Endothelial cell of umbilical vein (primary cell): ENCODE measurements around the gene DHX34. TPM values are rescaled to one million over a fixed set of nuclear protein-coding genes. Genes with fewer than 3 reads are reported as not detected.

Experiments
- BruUV-seq: library from RNA; stranded (reverse); fragments of 400-500 nt; replicated peaks from 2 replicates; lab custom pipeline; 2021; lab: Mats Ljungman, UMichigan
- CTCF ChIA-PET: fragments of 300-600, 350-600 bp; sonication (Branson Sonifier 250); formaldehyde crosslinking; loops from one replicate; lab custom pipeline; 2021; ENCODE audit warnings: antibody characterized with exemption, inconsistent platforms; lab: Charles Lee
- POLR2A ChIA-PET: fragments of 300-600, 350-600 bp; sonication (Branson Sonifier 250); formaldehyde crosslinking; loops from one replicate; lab custom pipeline; 2021; ENCODE audit warnings: antibody characterized with exemption, inconsistent platforms; lab: Charles Lee
- DNase-seq: peaks from one replicate; pipeline ENCODE4 v3.0.0-alpha.2; 2011; ENCODE audit warnings: low read depth, low spot score
- FAIRE-seq: peaks from 2 replicates; lab custom pipeline; 2011; peaks lifted over from hg19 to GRCh38; lab: Jason Lieb, UNC
- H2AFZ ChIP-seq: 2 replicates; pipeline ENCODE4 v1.6.0; 2012; ENCODE audit warnings: low read depth, low read length, control low read depth, inconsistent platforms
- H3K27ac ChIP-seq: 2 replicates; pipeline ENCODE4 v1.5.1; 2011; ENCODE audit warnings: low read depth, mild to moderate bottlenecking, control low read depth, low read length, moderate library complexity; ENCODE audit not compliant: insufficient read depth
- H3K27me3 ChIP-seq, 2 experiments: 2 replicates each; pipeline versions ENCODE4 v1.6.0 to v1.6.1; 2011; ENCODE audit warnings: low read length in 2 of 2, mixed read lengths in 1 of 2; ENCODE audit not compliant: control insufficient read depth in 2 of 2, insufficient read depth in 2 of 2
- H3K36me3 ChIP-seq, 2 experiments: 2 replicates in 1 of 2; 3 replicates in 1 of 2; pipeline ENCODE4 v1.5.1; 2011; ENCODE audit warnings: low read length in 2 of 2, mild to moderate bottlenecking in 1 of 2, moderate library complexity in 1 of 2; ENCODE audit not compliant: control insufficient read depth in 2 of 2, insufficient read depth in 2 of 2; ENCODE audit errors: extremely low read depth in 1 of 2
- H3K4me1 ChIP-seq: 3 replicates; pipeline ENCODE4 v1.5.1; 2011; ENCODE audit warnings: mild to moderate bottlenecking, low read length; ENCODE audit not compliant: control insufficient read depth, insufficient read depth; ENCODE audit errors: extremely low read depth
- H3K4me2 ChIP-seq: 2 replicates; pipeline ENCODE4 v1.6.1; 2011; ENCODE audit warnings: low read length, control low read depth, mixed read lengths; ENCODE audit not compliant: insufficient read depth
- H3K4me3 ChIP-seq, 3 experiments: fragments of 200-600 bp in 1 of 3; sonication (generic), shearing (Covaris generic) in 1 of 3; replicated peaks in 1 of 3; 2 replicates each; pipeline ENCODE4 v1.5.1; 2011 to 2016; ENCODE audit warnings: control low read depth in 3 of 3, low read length in 3 of 3, mild to moderate bottlenecking in 2 of 3, inconsistent platforms in 1 of 3, low read depth in 1 of 3, moderate library complexity in 1 of 3; ENCODE audit not compliant: insufficient read depth in 1 of 3
- H3K79me2 ChIP-seq: 2 replicates; pipeline ENCODE4 v1.6.0; 2012; ENCODE audit warnings: low read length, inconsistent platforms; ENCODE audit not compliant: control insufficient read depth, insufficient read depth
- H3K9ac ChIP-seq: replicated peaks from 2 replicates; pipeline ENCODE3; 2011; ENCODE audit warnings: low read length, control low read depth; ENCODE audit not compliant: insufficient read depth; ENCODE audit errors: extremely low read depth
- H3K9me1 ChIP-seq: replicated peaks from 3 replicates; pipeline ENCODE4 v1.6.0; 2011; ENCODE audit warnings: mild to moderate bottlenecking, low read length; ENCODE audit not compliant: control insufficient read depth, insufficient read depth; ENCODE audit errors: extremely low read depth
- H3K9me3 ChIP-seq: replicated peaks from 2 replicates; pipeline ENCODE4 v1.5.1; 2012; ENCODE audit warnings: low read length, inconsistent platforms; ENCODE audit not compliant: control insufficient read depth, insufficient read depth
- H4K20me1 ChIP-seq: replicated peaks from 2 replicates; pipeline ENCODE3; 2011; ENCODE audit warnings: mild to moderate bottlenecking, low read length; ENCODE audit not compliant: control insufficient read depth, insufficient read depth; ENCODE audit errors: extremely low read depth
- CTCF ChIP-seq, 2 donors: IDR thresholded peaks; 1 replicate in 1 of 2; 2 replicates in 1 of 2; pipeline ENCODE4 v1.5.1; 2011; ENCODE audit warnings: low read length in 2 of 2, mild to moderate bottlenecking in 2 of 2, moderate library complexity in 2 of 2, control low read depth in 1 of 2, inconsistent platforms in 1 of 2, low read depth in 1 of 2; ENCODE audit not compliant: insufficient read depth in 1 of 2; ENCODE audit errors: extremely low read depth in 1 of 2
- EZH2 ChIP-seq: IDR thresholded peaks from 2 replicates; pipeline ENCODE4 v1.6.1; 2012; ENCODE audit warnings: borderline replicate concordance, low read depth, mild to moderate bottlenecking, moderate library complexity, low read length, inconsistent platforms; ENCODE audit not compliant: severe bottlenecking
- FOS ChIP-seq: IDR thresholded peaks from 2 replicates; pipeline ENCODE4 v1.6.1; 2011; ENCODE audit warnings: mild to moderate bottlenecking, low read length, moderate library complexity, borderline replicate concordance; ENCODE audit not compliant: insufficient read depth
- GATA2 ChIP-seq: IDR thresholded peaks from 2 replicates; pipeline ENCODE4 v1.7.0; 2011; ENCODE audit warnings: low read depth, mild to moderate bottlenecking, moderate library complexity, mixed read lengths, low read length; ENCODE audit not compliant: insufficient read length, insufficient read depth
- JUN ChIP-seq: IDR thresholded peaks from 2 replicates; pipeline ENCODE4 v1.6.1; 2011; ENCODE audit warnings: borderline replicate concordance, low read depth; ENCODE audit not compliant: insufficient read length, insufficient read depth
- MYC ChIP-seq: IDR thresholded peaks from one replicate; pipeline ENCODE4 v1.6.1; 2011; ENCODE audit warnings: mild to moderate bottlenecking, low read depth, low read length
- POLR2A ChIP-seq: IDR thresholded peaks from 2 replicates; pipeline ENCODE4 v1.6.1; 2012; ENCODE audit warnings: low read depth, mild to moderate bottlenecking, control low read depth, low read length
- POLR2AphosphoS5 ChIP-seq: IDR thresholded peaks from 2 replicates; pipeline ENCODE4 v1.6.1; 2012; ENCODE audit warnings: low read depth, mild to moderate bottlenecking, control low read depth, low read length, moderate library complexity; ENCODE audit not compliant: insufficient read depth
- dilution Hi-C: fragments of 300-500 bp; cut with MboI; formaldehyde crosslinking; loops from one replicate; pipeline ENCODE4 v1.15.0; 2019; ENCODE audit warnings: low sequenced_read_pairs; ENCODE audit not compliant: extremely low pct_ligation_motif_present
- intact Hi-C: fragments of 100-400 bp; cut with micrococcal nuclease; formaldehyde crosslinking; loops from one replicate; pipeline ENCODE4 v1.10.0; 2022
- polyA plus RNA-seq, 4 experiments: library from polyadenylated mRNA; depleted of rRNA in 3 of 4; stranded (reverse) in 3 of 4; unstranded in 1 of 4; fragments of >200 nt; gene quantifications; 2 replicates each; pipeline versions ENCODE4 v1.2.1 to v1.2.3, GENCODE V29; 2011 to 2012; ENCODE audit warnings: missing spikeins in 1 of 4
- total RNA-seq: library from RNA; stranded (reverse); gene quantifications from 2 replicates; pipeline ENCODE4 v1.2.3, GENCODE V29; 2021

Gene DHX34
- total and polyA plus RNA-seq, 2 donors (not counting 3 experiments of a cell fraction or from before 2014, with no cell fraction given): 12.8 to 20.7 TPM

GRCh38 chr19:47378246-47378645, 29.1 kb downstream of the DHX34 start:
- peaks cover 9 to 73% of the 10 kb centered on the region in 2 experiments for H3K36me3 ChIP-seq
- CTCF ChIA-PET: interaction anchor here (0.6 to 1.5 kb wide), 3 partner anchors 13 to 29 kb away, joined by 3 to 7 read pairs (median 5); partner anchors contain the start of gene DHX34

More at GRCh38 chr19:47378246-47378645, 29.1 kb downstream of the DHX34 start:
- H3K4me3 ChIP-seq: no peak overlapping the region
- FAIRE-seq (no peak), DNase-seq (no peak)
- TF ChIP-seq JUN (no peak), POLR2A (no peak), GATA2 (no peak), POLR2AphosphoS5 (no peak), EZH2 (no peak), CTCF (IDR thresholded peaks at IDR 0.05; ENCODE audit: extremely low read depth in 1 of 2, insufficient read depth in 1 of 2, low read depth in 1 of 2, low read length in 2 of 2) (no peak), MYC (no peak), FOS (no peak)
- dilution Hi-C loops (no loop called here), intact Hi-C loops (no loop called here)
- no peak overlapping the region for H3K9ac ChIP-seq
- no peak overlapping the region for H3K4me2 ChIP-seq
- no peaks in the 10 kb centered on the region for H3K4me1 ChIP-seq
- H3K27me3 ChIP-seq: no peaks in the 10 kb centered on the region
- POLR2A ChIA-PET: no interaction called here
- no peaks in the 10 kb centered on the region for H4K20me1 ChIP-seq
- no peak overlapping the region for H3K27ac ChIP-seq
- no peaks in the 10 kb centered on the region for H3K9me1 ChIP-seq
- H3K79me2 ChIP-seq: no peaks in the 10 kb centered on the region
- no peaks in the 10 kb centered on the region for H3K9me3 ChIP-seq
- BruUV-seq: no TSS peak
- no peak overlapping the region for H2AFZ ChIP-seq
